Neural cell (in vitro differentiated cells): ENCODE data around the gene SLAIN1. TPM values are rescaled to one million over a fixed set of nuclear protein-coding genes. Genes with fewer than 3 reads are reported as not detected.

Experiments
- H2AFZ ChIP-seq: fragments of 200-600, 300-800 bp; sonication (generic), shearing (Covaris generic); 2 replicates; pipeline ENCODE4 v1.6.0; 2014; ENCODE audit warnings: low read depth, mild to moderate bottlenecking, antibody characterized with exemption, low read length, moderate library complexity
- H3F3A ChIP-seq: fragments of 200-600 bp; shearing (Covaris generic); 2 replicates; pipeline ENCODE4 v1.6.1; 2016; ENCODE audit warnings: mild to moderate bottlenecking, moderate library complexity, mixed read lengths, antibody characterized with exemption, low read length; ENCODE audit not compliant: insufficient read depth, poor library complexity, severe bottlenecking
- H3K27ac ChIP-seq: fragments of 200-600, 300-800 bp; sonication (generic), shearing (Covaris generic); 2 replicates; pipeline ENCODE4 v1.5.1; 2014; ENCODE audit warnings: mild to moderate bottlenecking, low read length, moderate library complexity
- H3K27me3 ChIP-seq: fragments of 300-800, 200-600 bp; sonication (generic), shearing (Covaris generic); 2 replicates; pipeline ENCODE4 v1.6.0; 2014; ENCODE audit warnings: mild to moderate bottlenecking, low read depth, low read length, moderate library complexity; ENCODE audit not compliant: insufficient read depth
- H3K36me3 ChIP-seq: fragments of 300-800, 200-600 bp; sonication (generic), shearing (Covaris generic); 2 replicates; pipeline ENCODE4 v1.5.1; 2014; ENCODE audit warnings: mild to moderate bottlenecking, antibody characterized with exemption, low read length, moderate library complexity; ENCODE audit not compliant: insufficient read depth
- H3K4me2 ChIP-seq: fragments of 300-800, 200-600 bp; sonication (generic), shearing (Covaris generic); 2 replicates; pipeline ENCODE4 v1.6.0; 2014; ENCODE audit warnings: mild to moderate bottlenecking, low read length
- H3K4me3 ChIP-seq: fragments of 300-800, 200-600 bp; sonication (generic), shearing (Covaris generic); 2 replicates; pipeline ENCODE4 v1.5.1; 2014; ENCODE audit warnings: mild to moderate bottlenecking, low read length, moderate library complexity
- H3K79me2 ChIP-seq: fragments of 200-600 bp; shearing (Covaris generic); replicated peaks from 2 replicates; pipeline ENCODE4 v1.6.0; 2014; ENCODE audit warnings: mild to moderate bottlenecking, low read length, moderate library complexity; ENCODE audit not compliant: insufficient read depth
- H3K9ac ChIP-seq: fragments of 300-800, 200-600 bp; sonication (generic), shearing (Covaris generic); 2 replicates; pipeline ENCODE4 v1.6.1; 2016; ENCODE audit warnings: mild to moderate bottlenecking, low read length, mixed read lengths
- H3K9me2 ChIP-seq: fragments of 200-600 bp; shearing (Covaris generic); 2 replicates; pipeline ENCODE4 v1.6.1; 2016; ENCODE audit warnings: mild to moderate bottlenecking, low read length, mixed read lengths; ENCODE audit not compliant: insufficient read depth
- H3K9me3 ChIP-seq: fragments of 200-600, 300-800 bp; sonication (generic), shearing (Covaris generic); 2 replicates; pipeline ENCODE4 v1.6.1; 2016; ENCODE audit warnings: mild to moderate bottlenecking, mixed run types, low read length, moderate library complexity, mixed read lengths
- H4K20me1 ChIP-seq: fragments of 200-600 bp; shearing (Covaris generic); 2 replicates; pipeline ENCODE4 v1.6.1; 2016; ENCODE audit warnings: mild to moderate bottlenecking, mixed run types; ENCODE audit not compliant: insufficient read depth
- CTCF ChIP-seq: fragments of 450-650 bp; IDR thresholded peaks from 2 replicates; pipeline ENCODE4 v1.5.1; 2014; ENCODE audit warnings: antibody characterized with exemption, mild to moderate bottlenecking, moderate library complexity; ENCODE audit not compliant: poor library complexity, severe bottlenecking
- EP300 ChIP-seq: fragments of 450-650 bp; conservative IDR thresholded peaks from 2 replicates; pipeline ENCODE4 v1.6.1; 2014; ENCODE audit warnings: antibody characterized with exemption, mild to moderate bottlenecking, moderate library complexity; ENCODE audit not compliant: poor library complexity, severe bottlenecking
- EZH2 ChIP-seq: fragments of 200-600, 300-800 bp; shearing (Covaris generic), sonication (generic); IDR thresholded peaks from 2 replicates; pipeline ENCODE4 v1.6.1; 2014; ENCODE audit warnings: antibody characterized with exemption, low read length, borderline replicate concordance, mild to moderate bottlenecking; ENCODE audit not compliant: insufficient read depth, poor library complexity, severe bottlenecking
- MXI1 ChIP-seq: fragments of 450-650 bp; conservative IDR thresholded peaks from 2 replicates; pipeline ENCODE4 v1.6.1; 2014; ENCODE audit warnings: antibody characterized with exemption, mild to moderate bottlenecking; ENCODE audit not compliant: poor library complexity, severe bottlenecking
- POLR2AphosphoS5 ChIP-seq: IDR thresholded peaks from 2 replicates; pipeline ENCODE4 v1.6.1; 2012
- RAD21 ChIP-seq: fragments of 450-650 bp; conservative IDR thresholded peaks from 2 replicates; pipeline ENCODE4 v1.6.1; 2014; ENCODE audit warnings: antibody characterized with exemption, mild to moderate bottlenecking, moderate library complexity
- REST ChIP-seq: IDR thresholded peaks from 2 replicates; pipeline ENCODE4 v1.6.1; 2012; ENCODE audit warnings: borderline replicate concordance
- SMC3 ChIP-seq: fragments of 450-650 bp; conservative IDR thresholded peaks from 2 replicates; pipeline ENCODE4 v1.6.1; 2014; ENCODE audit warnings: antibody characterized with exemption, mild to moderate bottlenecking, moderate library complexity; ENCODE audit not compliant: poor library complexity
- TAF1 ChIP-seq: IDR thresholded peaks from 2 replicates; pipeline ENCODE4 v1.6.1; 2012; ENCODE audit warnings: low read depth
- polyA plus RNA-seq: library from polyadenylated mRNA; depleted of rRNA; stranded (reverse); fragments of >200 nt; gene quantifications from 2 replicates; pipeline ENCODE4 v1.2.3, GENCODE V29; 2014

SLAIN1 gene
- polyA plus RNA-seq, 1 donor from 2014 or later: 155 TPM

GRCh38 chr13:77811381-77811780, 113.9 kb downstream of the SLAIN1 start:
- Histone ChIP-seq H3K9me3 (no peaks in the 10 kb centered on the region), H3K79me2 (no peaks in the 10 kb centered on the region), H3K9ac (no peak overlapping the region), H3K4me3 (no peak overlapping the region), H3K4me2 (no peak overlapping the region), H4K20me1 (no peaks in the 10 kb centered on the region), H3K9me2 (no peaks in the 10 kb centered on the region), H3F3A (no peaks in the 10 kb centered on the region), H3K36me3 (no peaks in the 10 kb centered on the region), H2AFZ (no peak overlapping the region), H3K27ac (no peak overlapping the region), H3K27me3 (no peaks in the 10 kb centered on the region)
- TF ChIP-seq EP300 (no peak), POLR2AphosphoS5 (no peak), TAF1 (no peak), REST (no peak), SMC3 (no peak), EZH2 (no peak), MXI1 (no peak), CTCF (no peak), RAD21 (no peak)

GRCh38 chr13:77811981-77812380, 114.5 kb downstream of the SLAIN1 start:
- Histone ChIP-seq H3K79me2 (no peaks in the 10 kb centered on the region), H3K9ac (no peak overlapping the region), H3K9me3 (no peaks in the 10 kb centered on the region), H3K9me2 (no peaks in the 10 kb centered on the region), H4K20me1 (no peaks in the 10 kb centered on the region), H3K27ac (no peak overlapping the region), H2AFZ (no peak overlapping the region), H3K4me3 (no peak overlapping the region), H3K27me3 (no peaks in the 10 kb centered on the region), H3K4me2 (no peak overlapping the region), H3F3A (no peaks in the 10 kb centered on the region), H3K36me3 (no peaks in the 10 kb centered on the region)
- TF ChIP-seq RAD21 (no peak), POLR2AphosphoS5 (no peak), SMC3 (no peak), EP300 (no peak), REST (no peak), CTCF (no peak), MXI1 (no peak), TAF1 (no peak), EZH2 (no peak)
